Type B pancreatic cell (in vitro differentiated cells): ENCODE results near the gene RNH1. TPM values are rescaled to one million over a fixed set of nuclear protein-coding genes. Genes with fewer than 3 reads are reported as not detected.

ENCODE experiments used
- DNase-seq: peaks from one replicate; pipeline ENCODE4 v3.0.0; 2021; ENCODE audit warnings: mixed read lengths; ENCODE audit not compliant: unreplicated experiment; ENCODE audit errors: extremely low spot score
- H3K27ac Mint-ChIP-seq: 2 replicates; pipeline ENCODE4 v1.8.0; 2021; ENCODE audit warnings: mild to moderate bottlenecking, mixed read lengths
- H3K27me3 Mint-ChIP-seq: 2 replicates; pipeline ENCODE4 v1.8.0; 2021; ENCODE audit warnings: mixed read lengths
- H3K36me3 Mint-ChIP-seq: 2 replicates; pipeline ENCODE4 v1.8.0; 2021; ENCODE audit warnings: mixed read lengths
- H3K4me1 Mint-ChIP-seq: one replicate; pipeline ENCODE4 v1.8.0; 2021; ENCODE audit warnings: mixed read lengths; ENCODE audit not compliant: unreplicated experiment
- H3K4me3 Mint-ChIP-seq: 2 replicates; pipeline ENCODE4 v1.8.0; 2021; ENCODE audit warnings: mild to moderate bottlenecking, mixed read lengths
- H3K9me3 Mint-ChIP-seq: 2 replicates; pipeline ENCODE4 v1.8.0; 2021; ENCODE audit warnings: mixed read lengths
- CTCF ChIP-seq: fragments of 200-600 bp; sonication (generic); conservative IDR thresholded peaks from 2 replicates; pipeline ENCODE4 v1.5.0; 2021; ENCODE audit warnings: antibody characterized with exemption, mild to moderate bottlenecking
- total RNA-seq: library from RNA; stranded (reverse); gene quantifications from 2 replicates; pipeline ENCODE4 v1.2.1, GENCODE V29; 2021; ENCODE audit warnings: low replicate concordance

Gene RNH1
- total RNA-seq, 1 donor from 2014 or later: 84.5 TPM

GRCh38 chr11:535519-536454 lies 28.7 kb upstream of the RNH1 start, which contains the start of gene HRAS:
TSS of gene HRAS (minus strand) at chr11:535576.
- Mint-ChIP-seq H3K36me3 (no peaks in the 10 kb centered on the region), H3K27ac (peak within 1 kb of the TSS; percentile 86)
- no peak for TF ChIP-seq CTCF

GRCh38 chr11:535210-535518 lies 28.1 kb upstream of the RNH1 start:
- Mint-ChIP-seq H3K4me3 (no peak overlapping the region), H3K36me3 (no peaks in the 10 kb centered on the region)

More at GRCh38 chr11:535519-536454, 28.7 kb upstream of the RNH1 start, which contains the start of gene HRAS:
- H3K4me1 Mint-ChIP-seq: no peaks in the 10 kb centered on the region
- DNase-seq: peak; percentile 98
- peak within 1 kb of the TSS; percentile 93 for H3K4me3 Mint-ChIP-seq
- no peaks in the 10 kb centered on the region for H3K9me3 Mint-ChIP-seq
- peaks cover 18% of the 10 kb centered on the region for H3K27me3 Mint-ChIP-seq

GRCh38 chr11:534396-535209 lies 27.6 kb upstream of the RNH1 start:
- H3K27ac Mint-ChIP-seq: no peak overlapping the region
- H3K4me3 Mint-ChIP-seq: peak overlapping the region; percentile 79
- no peaks in the 10 kb centered on the region for H3K4me1 Mint-ChIP-seq
- no peaks in the 10 kb centered on the region for H3K36me3 Mint-ChIP-seq
- H3K27me3 Mint-ChIP-seq: peaks cover 18% of the 10 kb centered on the region
- peak; percentile 76 for DNase-seq
- no peaks in the 10 kb centered on the region for H3K9me3 Mint-ChIP-seq
- no peak for TF ChIP-seq CTCF

More at GRCh38 chr11:535210-535518, 28.1 kb upstream of the RNH1 start:
- no peak for DNase-seq
- Mint-ChIP-seq H3K27ac (no peak overlapping the region), H3K4me1 (no peaks in the 10 kb centered on the region), H3K9me3 (no peaks in the 10 kb centered on the region), H3K27me3 (peaks cover 18% of the 10 kb centered on the region)
- TF ChIP-seq CTCF: no peak

- no peak overlapping the region for H3K27ac Mint-ChIP-seq
These were observed 26.7 kb upstream of the RNH1 start for GRCh38 chr11:533586-534395.

More at GRCh38 chr11:533586-534395, 26.7 kb upstream of the RNH1 start:
- no peaks in the 10 kb centered on the region for H3K36me3 Mint-ChIP-seq
- no peaks in the 10 kb centered on the region for H3K4me1 Mint-ChIP-seq
- peaks cover 16% of the 10 kb centered on the region for H3K27me3 Mint-ChIP-seq
- peak; percentile 67 for DNase-seq
- H3K9me3 Mint-ChIP-seq: no peaks in the 10 kb centered on the region
- peak overlapping the region; percentile 51 for H3K4me3 Mint-ChIP-seq
- no peak for TF ChIP-seq CTCF
